ENCODE data around the gene CHERP.
"Not testable (repeated sequence)": the region's sequence is repeated elsewhere in the genome, so short reads cannot be mapped to it uniquely, and the experiment has no call there.

The CHERP gene

DNA sequence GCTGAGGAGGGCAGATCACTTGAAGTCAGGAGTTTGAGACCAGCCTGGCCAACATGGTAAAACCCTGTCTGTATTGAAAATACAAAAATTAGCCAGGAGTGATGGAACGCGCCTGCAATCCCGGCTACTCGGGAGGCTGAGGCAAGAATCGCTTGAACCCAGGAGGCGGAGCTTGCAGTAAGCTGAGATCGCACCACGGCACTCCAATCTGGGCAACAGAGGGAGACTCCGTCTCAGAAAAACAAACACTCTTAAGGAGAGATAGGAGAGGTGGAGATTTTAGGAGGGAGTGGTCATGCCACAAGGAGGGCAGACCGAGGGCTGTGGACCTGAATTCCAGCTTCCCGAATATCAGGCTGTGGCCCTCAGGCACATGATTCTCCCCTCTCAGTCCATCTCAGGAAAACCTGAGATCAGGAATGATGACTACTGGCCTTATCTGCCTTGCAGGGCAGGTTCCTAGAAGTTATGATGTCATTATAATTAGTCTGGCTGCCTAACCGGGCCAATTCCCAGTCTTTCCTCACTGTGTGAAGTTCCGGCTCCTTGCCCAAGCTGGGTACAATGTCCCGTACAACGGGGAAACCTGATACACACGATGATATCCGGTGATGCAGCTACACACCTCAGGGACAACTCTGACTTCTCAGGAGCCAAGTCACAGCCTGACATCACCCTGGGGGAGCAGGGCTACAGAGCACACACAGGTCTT is 27.5 kb upstream of the CHERP start:
- Mint-ChIP-seq H3K27me3 (no peaks in the 10 kb centered on the region), H3K27ac (peak overlapping the region; percentile 55), H3K4me3 (peak overlapping the region; percentile 88), H3K4me1 (ENCODE audit: low read depth) (peaks cover 64% of the 10 kb centered on the region), H3K9me3 (no peaks in the 10 kb centered on the region), H3K36me3 (ENCODE audit: low read depth) (peaks cover 82% of the 10 kb centered on the region)
- no peak for DNase-seq

DNA sequence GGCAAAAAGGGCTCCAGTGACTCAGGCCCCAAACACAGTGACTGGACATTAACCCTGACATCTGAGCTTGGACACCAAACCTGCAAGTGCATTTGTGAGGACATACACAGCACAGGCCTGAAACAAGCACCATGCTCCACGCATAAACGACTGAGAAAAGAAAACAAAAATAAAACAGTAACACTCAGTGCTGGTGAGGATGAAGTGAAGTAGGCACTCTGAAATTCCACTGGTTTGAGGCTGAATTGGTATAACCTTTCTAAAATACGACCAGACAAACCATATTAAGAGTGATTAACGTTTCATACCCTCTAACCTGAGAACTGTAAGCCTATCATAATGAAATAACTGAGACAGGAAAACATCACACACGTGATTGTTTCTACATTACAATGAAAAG is 24.5 kb upstream of the CHERP start:
- H3K27ac Mint-ChIP-seq, result peak overlapping the region; percentile 95
- peaks cover 91% of the 10 kb centered on the region for H3K36me3 Mint-ChIP-seq (ENCODE audit: low read depth)
- no peak overlapping the region for H3K4me3 Mint-ChIP-seq
- no peaks in the 10 kb centered on the region for H3K9me3 Mint-ChIP-seq
- no peaks in the 10 kb centered on the region for H3K27me3 Mint-ChIP-seq
- peaks cover 49% of the 10 kb centered on the region for H3K4me1 Mint-ChIP-seq (ENCODE audit: low read depth)
- DNase-seq, result no peak

DNA sequence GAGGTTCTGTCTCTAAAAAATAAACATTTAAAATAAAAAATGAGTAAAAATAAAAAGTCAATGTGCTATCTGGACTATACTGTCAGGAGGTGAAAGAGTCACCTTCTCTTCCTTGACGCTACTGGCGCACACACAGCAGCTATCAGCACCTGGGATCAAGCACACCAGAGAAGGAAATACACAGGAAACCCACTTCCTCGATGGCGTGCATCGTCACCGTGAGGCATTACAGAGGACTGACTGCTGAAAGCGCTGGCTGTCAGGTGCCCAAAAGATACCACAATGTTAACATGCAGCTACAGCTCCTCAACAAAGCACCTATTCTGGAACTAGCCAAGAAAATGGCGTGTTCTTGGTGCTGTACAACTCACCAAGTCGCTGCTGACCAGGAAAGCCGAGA is 23.9 kb upstream of the CHERP start:
- peak overlapping the region; percentile 95 for H3K27ac Mint-ChIP-seq
- peak overlapping the region; percentile 45 for H3K4me3 Mint-ChIP-seq
- H3K36me3 Mint-ChIP-seq (ENCODE audit: low read depth), result peaks cover 92% of the 10 kb centered on the region
- H3K27me3 Mint-ChIP-seq, result no peaks in the 10 kb centered on the region
- DNase-seq, result peak; percentile 63
- peaks cover 44% of the 10 kb centered on the region for H3K4me1 Mint-ChIP-seq (ENCODE audit: low read depth)
- no peaks in the 10 kb centered on the region for H3K9me3 Mint-ChIP-seq

DNA sequence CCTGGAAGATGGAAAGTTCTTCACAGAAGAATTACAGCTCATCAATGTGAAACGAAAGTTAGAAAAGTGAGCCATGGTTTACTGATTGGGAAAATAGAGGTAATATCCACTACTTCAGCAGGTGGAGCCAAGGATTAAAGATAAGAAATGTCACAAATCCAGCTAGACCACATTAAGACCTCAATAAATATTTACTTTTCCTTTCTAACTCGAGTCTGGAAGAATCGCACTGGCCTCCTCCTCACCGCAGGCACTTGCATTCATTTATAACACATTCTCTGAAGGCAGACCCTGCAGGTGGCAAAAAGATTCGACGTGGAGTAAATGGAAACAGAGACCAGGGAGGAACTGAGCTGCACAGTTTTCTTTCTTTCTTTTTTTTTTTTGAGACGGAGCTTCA is 22.6 kb upstream of the CHERP start:
- DNase-seq, result no peak
- H3K27ac Mint-ChIP-seq, result peak overlapping the region; percentile 74
- peaks cover 32% of the 10 kb centered on the region for H3K4me1 Mint-ChIP-seq (ENCODE audit: low read depth)
- peaks cover 89% of the 10 kb centered on the region for H3K36me3 Mint-ChIP-seq (ENCODE audit: low read depth)
- no peaks in the 10 kb centered on the region for H3K9me3 Mint-ChIP-seq
- H3K27me3 Mint-ChIP-seq, result no peaks in the 10 kb centered on the region
- H3K4me3 Mint-ChIP-seq, result no peak overlapping the region

DNA sequence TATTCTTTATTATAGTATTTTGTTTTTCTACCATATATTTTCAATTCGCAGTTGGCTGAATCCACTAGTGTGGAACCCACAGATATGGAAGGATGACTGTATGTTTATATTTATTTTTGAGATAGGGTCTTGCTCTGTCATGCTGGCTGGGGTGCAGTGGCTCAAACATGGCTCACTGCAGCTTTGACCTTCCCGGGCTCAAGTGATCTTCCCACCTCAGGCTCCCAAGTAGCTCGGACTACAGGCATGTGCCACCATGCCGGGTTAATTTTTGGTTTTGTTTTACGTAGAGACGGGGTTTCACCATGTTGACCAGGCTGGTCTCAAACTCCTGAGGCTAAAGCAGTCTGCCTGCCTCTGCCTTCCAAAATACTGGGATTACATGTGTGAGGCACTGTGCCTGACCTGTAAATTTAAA is 20.4 kb upstream of the CHERP start:
- Mint-ChIP-seq H3K4me1 (ENCODE audit: low read depth) (peaks cover 21% of the 10 kb centered on the region), H3K27ac (no peak overlapping the region), H3K9me3 (no peaks in the 10 kb centered on the region), H3K36me3 (ENCODE audit: low read depth) (peaks cover 82% of the 10 kb centered on the region), H3K27me3 (no peaks in the 10 kb centered on the region), H3K4me3 (no peak overlapping the region)
- DNase-seq, result no peak

DNA sequence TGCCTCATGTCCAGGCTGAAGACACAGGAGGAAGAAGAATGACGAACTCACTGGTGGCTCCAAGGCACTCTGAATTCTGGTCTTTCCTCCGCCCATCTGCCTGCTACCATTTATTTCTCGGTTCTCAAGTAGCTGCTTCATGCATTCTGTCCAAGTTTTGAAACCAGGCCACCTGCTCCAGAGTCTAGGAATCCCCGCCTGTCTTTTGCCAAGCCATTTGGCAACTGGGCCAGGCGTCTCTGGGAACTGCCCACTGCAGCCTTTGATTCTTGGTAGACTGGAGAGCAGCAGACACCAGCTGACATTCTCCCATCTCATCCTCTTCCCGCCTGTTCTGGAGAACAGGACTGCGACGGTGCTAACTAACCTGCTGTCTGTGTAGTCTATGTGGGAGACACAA is 19.1 kb upstream of the CHERP start:
- Mint-ChIP-seq H3K36me3 (ENCODE audit: low read depth) (peaks cover 80% of the 10 kb centered on the region), H3K27ac (no peak overlapping the region), H3K4me3 (no peak overlapping the region), H3K27me3 (no peaks in the 10 kb centered on the region), H3K4me1 (ENCODE audit: low read depth) (peaks cover 15% of the 10 kb centered on the region), H3K9me3 (no peaks in the 10 kb centered on the region)
- DNase-seq, result no peak

DNA sequence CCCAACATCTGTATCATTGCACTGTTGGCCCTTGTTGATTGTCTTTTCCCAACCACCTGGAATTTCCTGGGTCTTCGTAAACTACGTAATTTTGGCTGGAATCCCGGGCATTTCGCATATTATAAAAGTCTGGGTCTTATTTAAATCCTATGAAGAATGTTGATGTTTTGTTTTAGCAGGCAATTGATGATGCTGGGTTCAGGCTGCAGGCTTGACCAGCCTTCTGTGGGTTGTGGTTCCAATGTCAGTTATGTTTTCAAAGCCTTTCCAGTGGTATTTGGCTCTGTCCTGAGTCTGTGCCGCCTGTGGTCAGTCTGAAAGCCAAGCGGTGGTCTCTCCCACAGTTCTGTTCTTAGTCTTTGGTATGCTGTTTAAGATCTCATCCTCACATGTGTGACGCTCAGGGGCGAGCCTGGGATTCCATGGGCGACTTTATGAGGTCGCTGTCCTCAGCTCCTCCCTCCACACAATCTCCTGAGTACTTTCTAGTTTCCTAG is 17.6 kb upstream of the CHERP start:
- no peak overlapping the region for H3K4me3 Mint-ChIP-seq
- peak overlapping the region; percentile 47 for H3K27ac Mint-ChIP-seq
- peaks cover 7% of the 10 kb centered on the region for H3K4me1 Mint-ChIP-seq (ENCODE audit: low read depth)
- no peak for DNase-seq
- H3K9me3 Mint-ChIP-seq, result no peaks in the 10 kb centered on the region
- H3K36me3 Mint-ChIP-seq (ENCODE audit: low read depth), result peaks cover 81% of the 10 kb centered on the region
- H3K27me3 Mint-ChIP-seq, result no peaks in the 10 kb centered on the region

DNA sequence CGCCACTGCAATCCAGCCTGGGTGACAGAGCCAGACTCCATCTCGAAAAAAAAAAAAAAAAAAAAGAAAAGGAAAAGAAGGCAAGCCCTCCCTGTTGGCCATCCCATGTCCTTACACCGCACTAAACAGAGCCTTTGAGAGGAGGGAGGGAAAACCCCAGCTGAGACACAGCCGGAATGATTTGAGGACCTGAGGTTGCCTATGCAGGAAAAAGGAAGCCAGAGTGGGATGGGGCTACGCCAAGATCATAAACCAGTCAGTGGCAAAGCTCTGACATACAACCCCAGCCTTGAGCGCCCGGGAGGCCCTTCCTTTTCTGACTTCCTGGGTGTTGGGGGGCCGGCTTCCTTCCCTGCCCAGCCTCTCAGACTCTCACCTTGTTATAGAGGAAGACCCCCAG is 12.5 kb upstream of the CHERP start:
- Mint-ChIP-seq H3K36me3 (ENCODE audit: low read depth) (peaks cover 87% of the 10 kb centered on the region), H3K27me3 (no peaks in the 10 kb centered on the region), H3K9me3 (no peaks in the 10 kb centered on the region), H3K27ac (no peak overlapping the region), H3K4me3 (no peak overlapping the region), H3K4me1 (ENCODE audit: low read depth) (peaks cover 9% of the 10 kb centered on the region)
- DNase-seq, result no peak

DNA sequence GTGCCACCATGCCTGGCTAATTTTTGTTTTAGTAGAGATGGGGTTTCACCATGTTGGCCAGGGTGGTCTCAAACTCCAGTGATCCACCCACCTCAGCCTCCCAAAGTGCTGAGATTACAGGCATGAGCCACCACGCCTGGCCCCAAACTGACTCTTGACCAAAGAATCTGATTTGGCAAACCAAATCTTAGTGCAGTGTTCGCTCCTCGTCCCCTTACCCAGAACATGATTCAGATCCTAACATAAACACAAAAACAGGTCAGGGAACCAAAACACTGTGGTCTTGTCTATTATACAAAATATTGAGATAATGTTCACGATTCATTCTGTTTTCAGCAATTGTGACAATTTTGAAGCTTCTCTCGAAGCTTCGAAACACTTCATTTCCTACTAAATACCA is 9.7 kb upstream of the CHERP start:
- not testable (repeated sequence) for H3K4me3 Mint-ChIP-seq, H3K27ac Mint-ChIP-seq, DNase-seq, H3K9me3 Mint-ChIP-seq, H3K27me3 Mint-ChIP-seq
- H3K36me3 Mint-ChIP-seq (ENCODE audit: low read depth), result peaks cover 79% of the 10 kb centered on the region
- H3K4me1 Mint-ChIP-seq (ENCODE audit: low read depth), result peaks cover 22% of the 10 kb centered on the region

DNA sequence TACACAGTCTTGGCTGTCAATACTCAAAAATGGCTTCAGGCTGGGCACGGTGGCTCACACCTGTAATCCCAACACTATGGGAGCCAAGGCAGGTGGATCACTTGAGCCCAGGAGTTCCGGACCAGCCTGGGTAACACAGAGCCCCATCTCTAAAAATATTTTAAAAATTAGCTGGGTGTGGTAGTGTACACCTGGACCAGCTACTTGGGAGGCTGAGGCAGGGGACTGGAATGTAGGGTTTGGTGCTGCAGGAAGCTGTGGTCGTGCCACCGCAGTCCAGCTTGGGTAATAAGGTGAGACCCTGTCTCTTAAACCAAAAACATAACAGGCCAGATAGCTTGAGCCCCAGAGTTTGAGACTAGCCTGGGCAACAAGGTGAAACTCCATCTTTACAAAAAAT is 6.7 kb upstream of the CHERP start:
- Mint-ChIP-seq H3K27me3 (no peaks in the 10 kb centered on the region), H3K27ac (no peak overlapping the region), H3K4me1 (ENCODE audit: low read depth) (peaks cover 34% of the 10 kb centered on the region), H3K4me3 (no peak overlapping the region), H3K36me3 (ENCODE audit: low read depth) (peaks cover 62% of the 10 kb centered on the region), H3K9me3 (no peaks in the 10 kb centered on the region)
- no peak for DNase-seq

DNA sequence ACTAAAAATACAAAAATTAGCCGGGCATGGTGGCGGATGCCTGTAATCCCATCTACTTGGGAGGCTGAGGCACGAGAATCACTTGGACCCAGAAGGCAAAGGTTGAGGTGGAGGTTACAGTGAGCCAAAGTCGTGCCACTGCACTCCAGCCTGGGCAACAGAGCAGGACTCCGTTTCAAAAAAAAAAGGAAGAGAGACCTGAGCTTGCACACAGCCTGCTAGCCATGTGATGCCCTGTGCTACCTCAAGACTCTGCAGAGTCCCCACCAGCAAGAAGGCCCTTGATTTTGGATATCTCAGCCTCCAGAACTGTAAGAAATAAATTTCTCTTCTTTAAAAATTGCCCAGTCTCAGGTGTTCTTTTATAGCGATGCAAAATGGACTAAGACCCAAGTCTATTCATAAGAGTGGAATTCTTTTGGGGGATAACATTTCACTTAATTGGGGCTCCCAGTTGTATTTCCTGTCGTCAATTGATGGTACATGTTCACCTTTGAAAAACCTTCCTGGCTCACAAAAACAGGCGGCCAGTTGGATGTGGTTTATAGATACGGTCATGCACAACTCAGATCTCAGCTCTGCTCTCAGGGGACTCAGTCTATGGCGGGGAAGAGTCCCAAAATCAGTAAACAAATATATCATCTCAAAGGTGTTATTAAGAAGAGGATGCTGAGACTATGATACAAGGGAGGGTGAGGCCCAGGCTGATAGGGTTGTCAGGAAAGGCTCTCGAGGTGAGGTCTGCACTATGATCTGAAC is 2.4 kb upstream of the CHERP start:
- Mint-ChIP-seq H3K27ac (peak overlapping the region; percentile 77), H3K27me3 (no peaks in the 10 kb centered on the region), H3K36me3 (ENCODE audit: low read depth) (peaks cover 56% of the 10 kb centered on the region), H3K4me3 (peak overlapping the region; percentile 53), H3K9me3 (no peaks in the 10 kb centered on the region), H3K4me1 (ENCODE audit: low read depth) (peaks cover 50% of the 10 kb centered on the region)
- DNase-seq, result no peak

DNA sequence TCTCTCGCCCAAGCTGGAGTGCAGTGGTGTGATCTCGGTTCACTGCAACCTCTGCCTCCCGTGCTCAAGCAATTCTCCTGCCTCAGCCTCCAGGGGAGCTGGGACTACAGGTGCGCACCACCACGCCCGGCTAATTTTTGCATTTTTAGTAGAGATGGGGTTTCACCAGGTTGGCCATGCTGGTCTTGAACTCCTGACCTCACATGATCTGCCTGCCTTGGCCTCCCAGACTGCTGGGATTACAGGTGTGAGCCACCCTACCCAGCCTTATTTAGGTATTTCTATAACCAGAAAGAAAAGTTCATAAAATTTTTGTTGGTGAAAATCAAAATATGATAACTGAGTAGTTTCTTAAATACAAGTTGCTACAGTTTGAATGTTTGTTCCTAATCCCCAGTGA is 1.5 kb upstream of the CHERP start:
- H3K27me3 Mint-ChIP-seq, H3K9me3 Mint-ChIP-seq, DNase-seq: not testable (repeated sequence)
- Mint-ChIP-seq H3K4me1 (ENCODE audit: low read depth) (peaks cover 54% of the 10 kb centered on the region), H3K27ac (peak overlapping the region; percentile 94), H3K36me3 (ENCODE audit: low read depth) (peaks cover 57% of the 10 kb centered on the region), H3K4me3 (peak overlapping the region; percentile 92)

DNA sequence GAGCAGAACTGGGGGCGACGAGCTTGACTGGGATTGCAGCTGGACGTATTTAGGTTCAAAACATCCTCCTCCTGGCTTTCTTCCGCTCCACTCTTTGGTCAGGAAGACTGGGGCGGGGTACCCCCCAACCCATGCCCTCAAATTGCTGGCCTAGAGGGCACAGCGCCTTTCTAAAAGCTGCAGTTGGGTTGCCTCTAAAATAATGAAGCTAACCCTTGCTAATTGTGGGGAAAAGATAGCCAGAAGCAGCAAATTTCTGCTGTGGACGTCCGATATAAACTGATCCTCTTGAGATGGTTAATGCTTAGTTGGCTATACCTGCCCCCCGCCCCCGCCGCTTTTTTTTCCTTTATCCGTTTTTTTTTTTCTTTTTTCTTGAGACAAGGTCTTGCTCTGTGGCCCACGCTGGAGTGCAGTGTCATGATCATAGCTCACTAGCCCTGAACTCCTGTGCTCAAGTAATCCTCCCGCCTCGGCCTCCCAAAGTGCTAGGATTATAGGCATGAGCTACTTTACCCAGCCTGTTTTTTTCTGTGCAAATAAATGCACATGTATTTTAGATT is 754 bp upstream of the CHERP start:
- Mint-ChIP-seq H3K27ac (peak overlapping the region; percentile 94), H3K27me3 (no peaks in the 10 kb centered on the region), H3K36me3 (ENCODE audit: low read depth) (peaks cover 62% of the 10 kb centered on the region), H3K9me3 (no peaks in the 10 kb centered on the region), H3K4me1 (ENCODE audit: low read depth) (peaks cover 59% of the 10 kb centered on the region), H3K4me3 (peak overlapping the region; percentile 92)
- no peak for DNase-seq

DNA sequence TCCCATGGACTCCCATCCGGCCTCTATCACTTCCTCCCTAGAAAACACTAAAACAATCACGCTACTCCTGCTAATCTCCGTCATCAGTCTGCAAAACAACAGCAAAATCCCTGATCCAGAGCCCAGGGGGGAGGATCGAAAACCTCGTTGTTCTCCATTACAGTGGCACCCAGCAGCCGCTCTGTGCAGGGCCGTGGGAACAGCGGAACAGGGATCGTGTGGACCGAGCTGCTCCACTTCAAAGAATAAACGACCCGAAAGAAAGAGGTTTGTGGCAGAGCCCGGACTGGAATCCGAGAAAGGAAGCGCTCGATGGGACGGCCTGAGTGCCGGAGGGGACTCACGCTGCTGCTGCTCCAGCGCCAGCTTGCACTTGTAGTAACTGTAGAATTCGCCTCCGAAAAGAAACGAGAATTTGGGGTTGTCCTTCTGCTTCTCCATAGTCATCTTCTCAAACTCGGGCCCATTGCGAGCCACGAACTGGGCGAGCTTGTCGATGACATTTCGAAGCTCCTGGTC is 652 bp downstream of the CHERP start:
- peaks cover 58% of the 10 kb centered on the region for H3K4me1 Mint-ChIP-seq (ENCODE audit: low read depth)
- DNase-seq, result no peak

DNA sequence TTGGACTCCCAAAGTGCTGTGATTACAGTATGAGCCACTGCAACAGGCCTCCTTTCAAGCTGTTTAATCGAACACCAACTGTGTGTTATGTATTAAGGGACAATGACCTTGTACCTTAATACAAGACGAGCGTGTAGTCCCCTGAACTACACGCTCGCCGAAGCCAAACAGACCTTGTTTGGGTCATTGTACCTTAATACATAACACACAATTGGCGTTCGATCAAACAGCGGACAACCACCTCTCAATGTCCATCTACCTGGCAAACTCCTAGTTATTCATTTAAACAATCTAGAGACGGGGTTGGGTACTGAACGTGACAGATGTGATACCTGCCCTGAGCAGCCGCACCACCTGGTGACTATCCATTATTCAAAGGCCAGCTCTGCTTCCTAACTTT is 1.3 kb downstream of the CHERP start:
- Mint-ChIP-seq H3K36me3 (ENCODE audit: low read depth) (peaks cover 79% of the 10 kb centered on the region), H3K4me1 (ENCODE audit: low read depth) (peaks cover 57% of the 10 kb centered on the region)

More for the DNA sequence above, 652 bp downstream of the CHERP start:
- H3K9me3 Mint-ChIP-seq, result no peaks in the 10 kb centered on the region
- H3K27ac Mint-ChIP-seq, result peak overlapping the region; percentile 92
- peak overlapping the region; percentile 92 for H3K4me3 Mint-ChIP-seq
- H3K27me3 Mint-ChIP-seq, result no peaks in the 10 kb centered on the region
- H3K36me3 Mint-ChIP-seq (ENCODE audit: low read depth), result peaks cover 76% of the 10 kb centered on the region

More for the DNA sequence above, 1.3 kb downstream of the CHERP start:
- Mint-ChIP-seq H3K4me3 (peak overlapping the region; percentile 92), H3K27me3 (no peaks in the 10 kb centered on the region), H3K9me3 (no peaks in the 10 kb centered on the region), H3K27ac (peak overlapping the region; percentile 92)
- DNase-seq, result no peak

Data from activated T-cell treated with anti-CD3 and anti-CD28 coated beads, Interleukin-2, amount 50 U/mL, for 24 hours (primary cell).